ENCODE data around the gene PABPN1.

The PABPN1 gene

DNA sequence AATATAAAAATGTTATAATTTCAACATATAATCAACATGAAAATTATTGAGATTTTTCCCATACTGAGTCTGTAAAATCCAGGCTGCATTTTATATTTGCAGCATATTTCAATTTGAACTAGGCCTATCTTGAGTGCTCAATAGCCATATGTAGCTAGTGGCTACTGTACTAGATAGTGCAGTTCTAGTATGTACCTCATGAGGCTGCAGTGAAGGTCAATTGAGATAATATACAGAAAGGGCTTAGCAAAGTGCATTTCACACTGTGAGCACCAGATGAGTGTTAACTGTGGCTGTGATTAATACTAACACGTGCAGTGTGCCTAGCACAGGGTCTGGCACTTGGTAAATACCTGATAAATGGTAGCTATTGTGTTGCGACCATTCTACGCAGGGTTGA is 36.8 kb downstream of the PABPN1 start:
- DNase-seq (ENCODE audit: low read depth in 2 of 2): no peak

DNA sequence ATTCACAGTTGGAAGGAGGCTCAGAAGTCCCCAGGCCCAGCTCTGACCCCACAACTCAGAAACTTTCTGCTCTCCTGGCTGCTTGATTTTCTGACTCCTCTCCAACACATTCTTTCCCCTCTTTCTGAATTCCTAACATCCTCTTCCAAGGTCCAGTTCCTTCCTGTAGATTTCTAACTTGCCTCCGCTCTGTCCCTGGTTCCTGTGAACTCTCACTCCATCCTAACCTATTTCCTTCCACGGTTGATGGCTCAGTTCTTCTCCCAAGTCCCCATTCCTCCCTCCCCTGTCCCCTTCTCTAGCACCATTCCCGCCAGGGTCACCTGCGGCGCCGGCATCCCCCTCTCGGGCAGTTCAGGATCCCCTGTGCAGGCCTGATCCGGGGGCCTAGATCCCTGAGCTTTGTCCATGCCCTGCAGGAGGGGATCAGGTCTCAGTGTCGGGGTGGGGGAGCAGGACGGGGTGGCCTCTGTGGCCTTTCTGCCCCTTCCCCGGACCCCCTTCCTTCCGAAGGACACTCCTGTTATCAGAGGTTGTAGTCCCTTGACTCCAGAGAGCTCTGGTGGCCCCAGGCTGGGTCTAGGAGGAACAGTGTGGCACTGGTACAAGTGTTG is 37.4 kb downstream of the PABPN1 start:
- no peak for DNase-seq (ENCODE audit: low read depth in 2 of 2)

DNA sequence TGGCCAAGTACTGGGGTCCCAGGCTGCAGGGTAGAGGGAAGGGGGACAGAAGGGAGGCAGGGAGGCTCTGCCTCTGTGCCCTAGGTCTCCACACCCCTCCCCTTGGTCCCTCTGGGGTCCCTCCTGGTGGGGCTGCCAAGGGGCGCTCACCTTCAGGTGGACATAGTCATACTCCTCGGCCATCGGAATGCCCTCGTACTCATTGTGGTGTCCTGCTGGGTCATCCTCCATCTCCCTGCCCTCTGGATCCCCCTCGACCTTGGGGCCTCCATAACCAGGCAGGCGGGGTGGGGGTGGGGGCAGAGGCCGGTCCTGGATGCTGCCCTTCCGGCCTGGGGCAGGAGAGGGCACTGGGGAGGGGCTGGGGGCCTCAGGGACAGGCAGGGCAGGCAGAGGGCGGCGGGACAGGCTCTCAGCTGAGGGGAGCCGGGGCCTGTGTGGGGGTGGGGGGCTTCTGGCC is 37.9 kb downstream of the PABPN1 start:
- DNase-seq (ENCODE audit: low read depth in 2 of 2): no peak

DNA sequence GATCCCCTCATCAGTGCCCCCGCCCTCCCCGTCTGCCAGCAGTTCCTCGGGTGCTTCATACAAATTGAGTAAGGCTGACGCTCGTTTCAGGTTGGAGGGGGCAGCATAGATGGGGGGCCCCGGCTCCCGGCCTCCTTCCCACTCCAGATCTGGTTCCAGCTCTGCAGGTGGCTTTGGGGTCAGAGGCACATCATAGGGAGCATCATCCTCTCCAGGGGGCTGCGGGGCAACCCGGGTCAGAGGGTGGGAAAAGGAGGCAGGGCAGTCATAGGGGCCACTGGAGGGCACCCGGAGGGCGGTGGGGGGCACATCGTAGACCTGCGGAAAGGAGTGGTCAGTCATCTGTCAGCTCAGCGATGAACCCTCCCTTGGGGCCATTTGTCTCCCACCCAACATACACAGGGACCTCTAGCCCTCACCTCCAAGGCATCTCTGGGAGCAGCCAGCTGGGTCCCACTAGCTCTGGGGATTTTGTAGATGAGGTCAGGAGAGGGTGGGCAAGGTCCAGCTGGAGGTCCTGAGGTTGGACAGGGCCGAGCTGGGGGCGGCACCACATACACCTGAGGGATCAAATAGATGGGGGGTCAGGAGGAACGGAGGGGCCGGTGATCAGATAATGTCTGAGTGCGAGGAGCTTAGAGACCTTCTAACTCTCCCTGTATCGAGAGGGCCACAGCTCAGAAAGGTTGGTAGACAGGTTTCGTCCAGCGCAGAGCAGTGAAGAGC is 38.6 kb downstream of the PABPN1 start:
- DNase-seq (ENCODE audit: low read depth in 2 of 2): no peak

DNA sequence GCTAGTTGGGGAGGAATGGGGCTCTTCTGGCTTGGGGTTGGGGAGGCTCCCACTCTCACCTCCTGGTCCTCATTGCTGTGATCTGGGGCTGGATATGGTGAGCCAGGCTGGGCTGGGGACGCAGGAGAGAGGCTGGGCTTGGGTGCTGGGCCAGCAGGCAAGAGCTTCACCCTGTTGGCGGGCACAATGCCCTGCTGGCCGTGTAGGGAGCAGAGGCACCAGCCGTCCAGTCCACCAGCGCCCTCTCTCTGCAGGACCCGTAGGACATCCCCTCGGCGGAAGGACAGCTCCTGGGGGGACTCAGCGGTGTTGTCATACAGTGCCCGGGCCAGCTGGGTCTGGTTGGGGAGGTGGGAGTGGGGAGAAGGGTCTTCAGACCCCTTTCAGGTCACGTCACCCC is 39.2 kb downstream of the PABPN1 start:
- DNase-seq (ENCODE audit: low read depth in 2 of 2): no peak

DNA sequence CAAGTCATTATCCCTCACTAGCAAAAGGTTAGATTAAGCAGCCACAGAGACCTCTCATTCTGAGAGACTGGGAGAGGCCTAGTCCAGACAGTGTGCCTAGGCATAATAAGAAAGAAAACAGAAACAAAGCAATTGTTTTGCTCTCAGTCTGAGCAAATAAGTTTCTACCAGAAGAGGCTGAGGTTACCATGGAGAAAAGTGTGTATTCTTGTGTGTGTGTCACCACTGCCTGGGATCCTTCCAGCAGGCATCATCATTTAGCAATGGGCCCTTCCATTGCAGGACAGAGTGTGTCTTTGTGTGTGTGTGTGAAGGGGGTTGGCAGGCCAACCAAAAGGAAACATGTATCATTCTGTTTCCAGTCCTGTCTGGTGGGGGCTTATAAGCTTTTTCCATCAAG is 40.1 kb downstream of the PABPN1 start:
- no peak for DNase-seq (ENCODE audit: low read depth in 2 of 2)

DNA sequence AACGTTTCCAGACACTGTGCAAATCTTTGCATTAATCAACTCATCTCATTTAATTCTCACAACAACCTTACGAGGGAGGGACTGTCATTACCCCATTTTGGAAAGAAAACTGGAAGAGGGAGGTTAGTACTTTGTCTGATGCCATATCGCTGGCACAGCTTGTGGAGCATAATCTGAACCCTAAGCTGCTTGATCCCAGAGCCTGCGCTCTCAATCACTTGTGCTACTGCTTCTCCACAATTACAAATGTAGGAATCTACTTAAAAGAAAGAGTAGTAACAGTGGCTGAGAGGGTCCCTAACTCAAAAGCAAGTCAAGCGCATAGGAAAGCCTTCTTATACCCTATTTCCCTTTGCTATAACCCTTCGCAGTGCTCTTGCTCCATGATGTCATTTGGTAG is 40.5 kb downstream of the PABPN1 start:
- DNase-seq (ENCODE audit: low read depth in 2 of 2): no peak

DNA sequence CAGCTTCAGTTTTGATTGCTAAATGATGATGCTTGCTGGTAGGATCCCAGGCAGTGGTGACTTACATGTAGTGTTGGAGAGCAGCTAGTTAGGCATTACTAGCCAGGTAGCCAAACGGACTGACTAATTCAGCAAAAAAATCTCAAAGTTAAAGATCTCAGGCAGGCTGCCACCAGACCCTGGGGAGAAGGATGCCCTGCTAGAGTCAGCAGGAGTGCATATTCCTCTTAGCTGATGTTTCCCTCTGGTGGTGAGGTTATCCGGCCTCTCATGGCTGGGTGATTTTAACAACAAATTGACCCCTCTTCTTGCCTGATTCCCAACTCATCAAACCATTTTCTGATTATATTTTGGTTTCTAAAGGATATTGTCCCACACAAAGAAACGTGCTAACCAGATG is 40.9 kb downstream of the PABPN1 start:
- no peak for DNase-seq (ENCODE audit: low read depth in 2 of 2)

DNA sequence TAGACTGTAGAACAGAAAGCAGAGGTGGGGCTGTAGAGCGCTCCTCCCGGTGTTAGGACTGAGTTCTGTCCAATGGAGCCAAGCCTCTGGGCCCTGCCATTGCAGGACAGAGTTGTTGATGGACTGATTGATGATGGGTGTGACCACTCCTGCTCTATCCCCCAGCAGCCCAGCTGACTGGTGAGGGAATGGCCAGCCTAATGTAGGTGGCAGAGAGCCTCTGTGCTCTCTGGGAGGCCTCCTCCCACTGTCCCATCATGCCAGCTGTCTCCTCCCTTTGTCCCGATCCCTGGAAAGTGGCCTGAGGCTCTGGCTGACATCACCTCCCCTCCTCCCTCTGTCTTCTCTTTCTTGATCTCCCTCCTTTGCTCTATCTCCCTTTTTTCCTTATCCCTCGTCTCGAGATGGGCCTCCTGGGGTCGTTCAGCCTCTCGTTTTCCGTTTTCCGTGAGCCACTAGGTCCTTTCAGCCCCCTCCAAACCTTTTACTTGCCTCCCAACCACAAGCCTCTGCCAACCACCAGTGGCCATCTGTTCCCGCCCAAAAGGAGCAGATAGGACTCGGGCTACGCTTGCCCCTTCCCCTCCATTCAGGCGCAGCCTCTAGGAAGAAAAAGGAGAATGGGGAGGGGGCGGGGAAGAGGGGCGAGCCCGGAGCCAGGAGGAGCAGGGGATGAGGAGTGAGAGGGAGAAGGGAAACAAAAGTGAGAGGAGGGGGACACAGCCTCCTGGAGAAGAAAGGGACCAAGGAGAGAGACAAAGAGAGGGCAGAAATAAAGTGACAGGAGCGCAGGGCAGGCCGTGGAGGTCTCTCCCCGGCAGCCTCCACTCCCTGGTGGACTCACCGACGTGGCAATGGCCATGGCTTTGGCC is 43.1 kb downstream of the PABPN1 start:
- no peak for DNase-seq (ENCODE audit: low read depth in 2 of 2)

DNA sequence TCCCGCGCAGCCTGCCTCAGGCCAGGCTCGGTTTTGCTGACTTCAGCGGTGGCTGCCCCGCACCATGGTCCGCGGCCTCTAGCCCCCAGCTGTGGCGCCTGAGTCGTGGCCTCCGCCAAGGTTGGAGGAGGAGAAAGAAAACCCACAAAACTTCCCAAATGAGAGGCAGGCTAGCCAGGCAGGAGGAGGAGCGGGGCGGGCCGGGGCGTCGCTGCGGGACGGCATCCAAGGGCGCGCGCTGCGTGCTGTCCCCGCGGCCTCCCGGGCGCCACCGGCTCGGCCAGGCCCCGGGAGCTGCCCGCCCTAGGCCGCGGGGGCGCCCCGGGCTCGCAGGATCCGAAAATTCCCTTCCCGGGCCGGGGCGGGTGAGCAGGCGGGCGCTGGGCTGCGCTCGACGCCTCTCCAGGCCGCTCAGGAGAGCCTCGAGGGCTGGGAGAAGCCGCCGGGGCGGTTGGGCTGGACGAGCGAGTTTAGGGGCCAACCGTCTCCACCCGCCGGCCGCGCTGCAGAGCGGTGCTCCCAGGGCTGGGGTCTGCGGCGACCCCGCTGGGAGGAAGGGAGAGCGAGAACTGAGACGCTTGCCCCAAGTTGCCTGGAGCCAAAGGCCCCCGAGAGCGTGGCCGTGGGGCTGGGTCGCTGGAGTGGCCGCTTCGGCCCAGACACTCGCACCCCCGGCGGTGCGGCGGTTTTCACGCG is 43.9 kb downstream of the PABPN1 start, which contains the start of gene EFS:
Gene EFS, minus strand, starts transcription at position 137 of the 696 bp plus-strand sequence. CDS start 147 bp downstream, outside the sequence.
- DNase-seq (ENCODE audit: low read depth in 2 of 2): no peak

DNA sequence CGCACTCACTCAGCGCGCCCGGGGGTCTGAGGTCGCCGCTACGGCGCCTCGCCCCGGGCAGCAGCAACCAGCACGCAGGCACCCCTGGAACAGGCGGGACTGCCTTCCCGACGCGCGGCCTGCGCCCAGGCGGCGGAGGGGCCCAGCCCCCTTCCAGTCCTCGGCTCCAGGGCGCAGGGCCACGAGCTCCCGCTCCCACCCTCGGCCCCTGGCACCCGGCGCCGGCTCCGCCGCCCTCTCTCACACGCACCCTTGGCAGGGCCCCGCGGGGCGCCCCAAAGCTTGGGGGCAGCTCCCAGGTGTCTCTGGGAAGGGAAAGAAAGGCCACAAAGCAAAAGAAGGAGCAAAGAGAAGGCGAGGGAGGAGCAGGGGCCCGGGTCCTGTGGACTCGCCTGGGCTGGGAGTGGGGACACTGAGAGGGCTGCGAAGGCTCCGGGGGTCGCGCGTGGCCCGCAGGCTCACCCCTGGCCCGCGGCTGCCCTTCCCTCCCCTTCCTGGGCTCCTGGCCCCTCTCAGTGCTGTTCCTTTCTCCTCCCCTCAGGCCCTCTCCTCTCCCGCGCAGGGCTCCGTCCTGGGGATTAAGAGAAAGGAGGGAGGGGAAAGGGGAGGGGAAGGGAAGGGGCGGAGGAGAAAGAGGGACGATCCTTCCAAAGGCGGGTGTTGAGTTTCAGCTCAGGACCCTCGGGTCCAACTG is 44.6 kb downstream of the PABPN1 start:
- DNase-seq (ENCODE audit: low read depth in 2 of 2): peak in 1 of 2 experiments; percentile 72

DNA sequence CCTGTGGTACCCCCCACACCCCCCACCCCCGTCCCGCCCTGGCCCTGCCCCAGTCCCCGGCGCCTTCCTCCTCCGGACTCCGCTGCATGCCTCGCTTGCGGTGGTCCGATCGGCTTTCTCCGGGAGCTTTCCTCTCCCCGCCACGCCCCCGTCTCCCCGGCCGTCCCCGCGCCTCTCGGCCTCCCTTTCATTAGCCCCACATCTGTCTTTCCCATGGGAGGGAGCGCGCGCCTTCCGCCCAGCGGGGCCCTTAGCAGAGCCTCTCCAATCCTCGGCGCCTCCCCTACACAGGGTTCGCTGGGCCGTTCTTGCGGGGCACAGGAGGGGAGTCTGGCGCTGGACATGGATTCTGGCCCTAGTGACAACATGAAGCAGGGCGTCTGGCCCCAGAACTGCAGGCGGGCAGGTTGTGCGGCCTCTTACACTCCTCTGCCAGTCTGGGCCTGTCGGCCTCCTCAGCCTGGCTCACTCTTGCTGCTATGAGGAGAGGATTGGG is 45.2 kb downstream of the PABPN1 start:
- DNase-seq (ENCODE audit: low read depth in 2 of 2): peak in 1 of 2 experiments; percentile 65

DNA sequence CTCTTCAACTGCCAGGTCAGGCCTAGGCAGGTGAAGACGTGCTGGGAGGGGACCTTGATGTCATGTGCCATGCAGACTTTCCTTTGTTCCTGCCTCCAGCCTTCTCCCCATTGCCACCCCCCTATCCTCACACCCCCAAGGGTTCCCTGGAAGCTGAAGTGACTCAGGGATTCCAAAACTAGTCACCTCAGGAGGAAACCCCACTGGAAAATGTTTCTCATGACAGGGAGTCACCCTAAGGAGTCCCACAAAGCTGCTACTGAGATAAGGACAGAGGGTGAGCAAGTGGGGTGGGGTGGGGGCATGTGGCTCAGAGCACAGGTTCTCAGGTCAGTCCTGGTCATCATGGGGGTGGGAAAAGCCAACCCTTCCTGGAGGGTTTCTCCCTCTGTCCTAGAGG is 49.0 kb downstream of the PABPN1 start:
- DNase-seq (ENCODE audit: low read depth in 2 of 2): no peak

DNA sequence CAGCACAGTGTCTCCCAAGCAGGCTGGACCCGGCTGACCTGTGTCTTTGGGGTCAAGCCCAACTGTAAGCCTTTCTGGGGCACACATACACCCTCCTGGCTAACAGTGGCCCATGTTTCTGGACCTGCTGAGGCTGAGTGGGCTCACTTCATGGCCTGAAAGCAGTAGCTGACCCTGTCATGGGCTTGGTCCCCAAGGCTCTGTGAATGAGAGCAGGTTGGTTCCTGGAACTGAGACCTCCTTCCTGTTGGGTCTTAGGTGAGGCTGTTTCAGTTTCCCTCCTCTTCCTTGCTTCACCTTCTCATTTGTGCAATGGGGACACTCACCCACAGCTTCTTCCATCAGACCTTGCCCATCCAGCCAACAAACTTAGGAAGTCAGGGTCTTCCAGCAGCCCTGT is 50.6 kb downstream of the PABPN1 start:
- DNase-seq (ENCODE audit: low read depth in 2 of 2): no peak

DNA sequence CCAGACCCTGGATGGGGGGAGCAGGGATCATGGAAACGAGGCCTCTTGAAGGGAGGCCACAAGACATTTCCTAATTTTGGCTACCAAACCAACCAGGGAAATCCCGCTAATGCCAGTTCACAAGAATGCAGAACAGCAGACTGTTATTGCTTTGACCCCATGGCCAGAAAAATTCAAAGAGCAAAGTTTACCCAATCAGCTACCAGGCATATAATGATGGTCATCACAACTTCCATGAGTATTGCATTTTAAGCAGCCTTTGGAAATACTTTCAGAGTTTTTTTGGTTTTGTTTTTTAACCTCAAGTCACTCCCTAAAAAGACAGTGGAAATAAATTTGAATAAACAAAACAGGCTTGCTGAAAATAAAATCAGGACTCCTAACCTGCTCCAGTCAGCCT is 51.3 kb downstream of the PABPN1 start, which contains the start of gene IL25:
Gene IL25, plus strand, starts transcription at position 301 of the 400 bp plus-strand sequence.
- DNase-seq (ENCODE audit: low read depth in 2 of 2): no peak

DNA sequence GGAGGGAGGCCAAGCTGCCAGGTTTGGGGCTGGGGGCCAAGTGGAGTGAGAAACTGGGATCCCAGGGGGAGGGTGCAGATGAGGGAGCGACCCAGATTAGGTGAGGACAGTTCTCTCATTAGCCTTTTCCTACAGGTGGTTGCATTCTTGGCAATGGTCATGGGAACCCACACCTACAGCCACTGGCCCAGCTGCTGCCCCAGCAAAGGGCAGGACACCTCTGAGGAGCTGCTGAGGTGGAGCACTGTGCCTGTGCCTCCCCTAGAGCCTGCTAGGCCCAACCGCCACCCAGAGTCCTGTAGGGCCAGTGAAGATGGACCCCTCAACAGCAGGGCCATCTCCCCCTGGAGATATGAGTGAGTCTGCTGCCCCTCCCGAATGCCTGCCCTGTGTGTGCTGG is 51.8 kb downstream of the PABPN1 start:
- DNase-seq (ENCODE audit: low read depth in 2 of 2): no peak

Data from fibroblast of skin of left quadriceps (primary cell).